C1 segment of cervical spinal cord (tissue), 14 donors: ENCODE data around the gene EPHB1.

Experiments used
- DNase-seq, 14 donors: peaks; one replicate each; lab custom pipeline; 2025; lab: John Stamatoyannopoulos, UW

The EPHB1 gene

DNA sequence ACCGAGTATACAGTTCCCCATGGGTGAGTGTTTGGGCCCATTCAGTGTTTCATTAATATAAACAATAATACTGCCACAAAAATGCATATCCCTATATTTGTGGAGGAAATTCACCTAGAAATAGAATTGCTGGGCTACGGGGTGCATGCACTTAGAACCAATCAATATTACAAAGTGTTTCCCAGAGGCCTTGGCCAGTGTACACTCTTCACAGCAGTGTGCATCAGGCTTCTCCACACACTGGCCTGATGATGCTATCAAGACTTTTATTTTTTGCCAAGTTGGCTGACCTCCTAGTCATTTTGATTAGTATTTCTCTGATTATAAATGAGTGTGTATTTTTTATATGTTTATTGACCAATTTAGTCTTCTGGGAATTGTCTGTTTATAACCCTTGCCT, 323.7 kb downstream of the EPHB1 start:
- no peak for DNase-seq

DNA sequence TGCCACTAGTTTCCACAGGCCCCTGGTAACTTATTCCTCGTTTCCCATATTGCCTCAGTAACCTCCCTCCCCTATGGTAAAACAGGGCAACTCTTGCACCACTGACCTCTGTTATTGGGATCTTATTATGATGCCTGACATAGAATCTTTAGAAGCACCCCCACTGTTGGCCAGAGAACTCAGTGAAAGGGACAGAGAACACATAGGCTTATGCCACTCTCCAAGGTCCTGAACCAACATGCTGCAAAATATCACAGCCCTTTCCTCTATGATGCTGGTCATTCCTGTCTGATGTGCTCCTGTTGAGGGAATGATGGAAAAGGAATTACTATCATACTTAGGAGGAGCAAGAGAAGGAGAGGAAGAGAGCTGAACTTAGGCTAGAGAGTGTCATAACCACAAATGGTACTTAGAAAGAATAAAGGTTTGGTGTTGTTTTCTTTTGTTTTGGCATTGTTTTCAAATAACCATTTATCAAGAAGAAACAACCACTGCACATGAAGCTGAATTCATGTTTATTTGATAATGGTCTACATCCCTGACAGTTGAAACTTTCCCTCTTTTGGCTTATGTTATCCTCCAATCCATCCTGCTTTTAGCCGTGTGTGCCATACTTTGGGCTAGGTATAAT, 330.2 kb downstream of the EPHB1 start:
- no peak for DNase-seq

DNA sequence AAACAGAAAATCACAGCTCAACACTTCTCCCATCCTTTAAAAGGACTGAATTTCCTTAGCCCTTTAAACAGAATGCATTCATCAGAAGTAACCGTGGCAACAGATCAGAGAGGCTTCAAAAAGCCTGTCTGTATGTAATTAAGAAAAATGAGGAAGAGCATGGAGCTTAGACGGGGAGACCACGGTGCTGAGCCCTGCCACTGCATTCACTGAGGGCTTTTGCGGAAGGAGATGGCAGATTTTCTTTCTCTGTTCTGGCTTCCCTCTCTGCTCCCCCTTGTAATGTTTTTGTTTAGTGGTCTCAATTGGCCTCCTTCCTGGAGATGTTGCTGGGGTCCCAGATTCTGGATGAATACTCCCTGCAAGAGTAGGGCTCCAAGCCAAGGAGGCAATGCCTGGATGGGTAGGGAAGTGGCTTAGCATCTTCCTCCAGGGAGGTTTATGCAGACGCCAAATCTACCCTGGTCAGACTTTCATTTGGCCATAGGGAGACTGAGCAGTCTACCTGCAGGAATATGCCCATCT, 332.9 kb downstream of the EPHB1 start:
- no peak for DNase-seq

DNA sequence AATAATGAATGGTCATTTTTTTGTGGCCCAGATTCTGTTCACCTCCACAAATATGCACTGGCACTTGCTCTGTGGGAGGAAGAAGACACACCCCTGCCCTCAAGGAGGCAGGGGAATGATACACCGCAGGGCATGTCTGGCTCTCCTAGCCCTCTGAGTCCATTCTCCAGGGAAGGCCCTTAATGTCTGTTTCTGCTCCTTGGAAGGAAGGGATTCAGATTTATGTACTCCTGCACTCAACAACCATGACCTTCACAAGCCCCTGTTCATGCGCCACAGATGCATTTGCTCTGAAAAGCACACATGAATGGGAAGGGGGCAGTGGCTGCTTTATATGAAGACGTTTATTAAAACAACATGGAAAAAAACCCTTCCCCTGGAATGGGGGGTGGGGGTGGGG, 333.8 kb downstream of the EPHB1 start:
- no peak for DNase-seq

DNA sequence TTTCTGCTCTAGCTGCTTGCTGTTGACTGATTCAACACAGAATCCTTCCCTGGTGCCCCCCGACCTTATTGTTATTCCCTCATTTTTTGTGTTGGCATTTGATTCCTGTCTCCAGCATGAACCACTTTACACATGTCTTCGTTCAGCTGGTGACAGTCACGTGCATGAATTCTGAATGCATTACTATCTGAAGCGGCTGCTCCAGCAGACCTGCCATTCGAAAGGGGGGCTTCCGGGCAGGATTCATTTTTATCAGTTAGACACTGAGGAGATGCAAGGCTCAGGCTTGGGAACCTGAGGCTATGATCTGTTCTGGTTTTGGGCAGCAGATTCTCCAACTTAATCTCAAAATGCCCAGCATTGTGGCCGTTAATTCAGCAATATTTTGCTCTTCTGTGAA, 336.2 kb downstream of the EPHB1 start:
- no peak for DNase-seq

DNA sequence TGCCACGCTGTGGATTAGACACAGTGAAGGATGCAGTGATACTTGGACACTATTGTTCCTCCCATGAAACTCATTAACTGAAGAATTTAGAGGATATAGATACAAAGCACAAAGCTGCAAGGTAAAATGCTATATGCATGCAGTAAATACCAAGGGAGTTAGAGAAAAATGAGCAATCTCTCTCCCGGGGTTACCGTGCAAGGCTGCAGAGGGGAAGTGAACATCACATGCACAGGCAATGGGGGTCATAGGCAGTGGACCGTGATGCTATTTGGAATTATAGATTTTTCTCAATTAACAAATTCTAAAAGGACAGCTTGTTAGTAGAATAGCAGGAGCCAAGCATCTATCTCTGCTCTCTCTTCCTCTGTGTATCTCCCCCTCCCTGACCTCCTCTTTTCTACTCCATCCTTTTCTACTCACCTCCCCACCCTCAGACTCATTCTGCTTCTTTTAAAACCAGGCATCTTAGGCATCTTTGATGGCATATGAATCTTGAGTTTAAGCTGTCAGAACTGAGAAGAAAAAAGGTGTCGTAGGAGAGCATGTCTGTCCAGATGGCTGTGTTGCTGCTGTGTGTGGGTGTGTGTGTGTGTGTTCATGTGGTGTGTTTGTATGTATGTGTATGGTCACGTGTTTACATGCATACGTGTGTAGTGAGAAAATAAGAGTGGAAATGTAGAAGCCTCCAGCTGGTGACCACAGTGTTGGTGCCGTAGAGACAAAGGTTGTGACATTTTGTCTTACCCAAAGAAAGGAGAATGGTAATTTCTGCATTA, 339.0 kb downstream of the EPHB1 start:
- no peak for DNase-seq

DNA sequence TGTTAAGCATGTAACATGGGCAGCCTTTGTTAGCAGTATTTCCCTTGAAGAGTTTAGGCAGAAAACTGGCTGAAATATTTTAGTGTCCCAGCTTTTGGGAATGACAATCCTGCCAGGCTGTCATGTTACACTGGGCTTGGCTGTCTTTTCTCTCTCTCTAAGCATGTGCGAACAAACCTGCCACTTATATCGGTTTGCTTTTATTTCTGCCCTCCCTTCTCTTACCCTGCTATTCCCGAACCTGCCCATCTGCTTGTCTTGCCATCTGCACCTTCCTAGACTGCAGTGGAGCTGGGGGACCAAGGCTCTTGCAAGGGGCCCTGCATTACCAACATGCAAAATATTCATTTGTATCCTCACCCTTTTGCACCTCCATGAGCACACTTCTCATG, 339.6 kb downstream of the EPHB1 start:
- DNase-seq: no peak

DNA sequence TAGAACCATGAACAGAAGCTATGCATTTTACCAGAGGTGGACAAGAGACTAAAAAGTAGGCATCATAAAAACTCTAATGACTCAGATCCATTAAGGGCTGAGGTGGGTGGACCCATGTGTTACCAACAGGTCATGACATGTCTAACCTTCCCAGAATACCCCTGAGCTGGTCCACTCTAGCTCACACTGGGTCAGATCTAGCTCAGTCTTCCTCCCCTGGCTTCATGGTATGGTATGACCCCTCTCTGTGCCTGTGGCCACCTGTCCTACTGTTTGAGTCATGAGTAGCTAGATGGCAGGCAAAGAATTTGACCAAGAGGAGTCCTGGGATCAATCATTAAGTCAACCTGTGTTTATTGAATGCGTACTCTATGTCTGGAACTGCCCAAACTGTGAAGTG, 340.4 kb downstream of the EPHB1 start:
- no peak for DNase-seq

DNA sequence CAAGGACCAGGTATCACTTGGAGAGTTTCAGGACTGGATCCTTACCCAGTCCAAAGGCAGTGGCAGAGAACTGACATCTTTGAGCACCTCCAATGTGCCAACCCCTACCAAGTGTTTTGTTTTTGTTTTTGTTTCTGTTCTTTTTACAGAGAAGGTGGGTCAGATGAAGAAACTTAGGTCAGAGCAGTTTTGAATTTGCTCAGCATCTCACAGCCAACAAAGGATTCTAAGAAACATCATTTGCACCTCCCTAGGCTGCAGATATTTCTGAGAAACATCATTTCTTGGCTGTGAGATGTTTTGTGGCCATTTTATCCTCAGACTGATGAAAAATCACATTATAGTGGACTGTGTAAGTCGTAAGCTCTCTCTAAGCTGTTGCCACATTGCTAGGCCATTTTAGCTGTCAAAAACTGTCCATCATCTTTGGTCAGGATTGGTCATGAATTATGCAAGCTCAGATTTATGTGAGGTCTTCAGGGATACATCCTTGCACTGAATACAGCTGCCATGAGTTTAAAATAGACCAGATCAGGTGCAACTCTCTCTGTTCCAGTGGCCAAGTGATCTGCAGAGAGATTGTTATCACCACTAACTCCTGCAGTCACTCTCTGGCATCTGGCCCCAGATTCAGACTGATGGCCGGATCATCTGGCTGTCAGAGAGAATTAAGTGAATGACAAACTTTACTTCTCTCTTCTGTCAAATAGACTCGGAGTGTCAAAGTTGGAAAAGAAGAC, 341.5 kb downstream of the EPHB1 start:
- no peak for DNase-seq

DNA sequence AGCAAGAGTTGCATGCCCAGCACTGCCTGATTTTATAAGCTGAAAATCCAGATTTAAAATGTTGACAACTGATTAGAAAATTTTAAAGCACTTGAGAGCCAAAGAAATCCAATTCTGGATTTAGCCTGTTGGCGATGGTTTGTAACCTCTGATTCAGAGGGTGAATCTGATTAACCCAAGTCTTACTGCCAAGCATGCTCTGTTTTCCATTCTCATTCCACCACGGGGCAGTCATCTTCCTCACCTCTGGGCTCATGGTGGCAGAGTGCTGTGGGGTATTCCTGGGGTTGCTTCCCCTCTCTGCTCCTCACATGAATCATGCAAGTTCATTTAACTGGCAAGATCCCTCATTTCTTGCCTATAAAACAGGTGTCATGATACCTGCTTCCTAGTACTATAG, 342.2 kb downstream of the EPHB1 start:
- DNase-seq: no peak

DNA sequence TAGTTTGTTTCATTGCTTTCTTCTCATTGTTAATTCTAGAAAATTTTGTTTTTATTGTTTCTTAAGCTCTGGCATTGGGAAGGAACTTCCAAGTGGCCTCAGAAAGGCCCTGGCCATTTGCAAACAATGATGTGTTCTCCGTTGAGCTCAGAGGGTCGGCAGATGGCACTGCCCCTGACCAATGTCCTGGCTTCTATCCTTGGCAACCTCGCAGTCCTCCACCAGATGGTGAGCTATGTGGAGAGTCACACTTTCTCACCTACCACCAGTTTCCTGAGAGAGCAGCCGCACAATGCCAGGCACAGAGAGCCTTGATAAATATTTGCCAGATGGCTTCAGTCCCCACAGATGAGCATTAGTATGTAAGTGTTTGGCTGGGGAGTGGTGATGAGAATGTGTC, 343.7 kb downstream of the EPHB1 start:
- peak in 3 of 14 donors; percentile 2 to 91 (median 16) for DNase-seq

DNA sequence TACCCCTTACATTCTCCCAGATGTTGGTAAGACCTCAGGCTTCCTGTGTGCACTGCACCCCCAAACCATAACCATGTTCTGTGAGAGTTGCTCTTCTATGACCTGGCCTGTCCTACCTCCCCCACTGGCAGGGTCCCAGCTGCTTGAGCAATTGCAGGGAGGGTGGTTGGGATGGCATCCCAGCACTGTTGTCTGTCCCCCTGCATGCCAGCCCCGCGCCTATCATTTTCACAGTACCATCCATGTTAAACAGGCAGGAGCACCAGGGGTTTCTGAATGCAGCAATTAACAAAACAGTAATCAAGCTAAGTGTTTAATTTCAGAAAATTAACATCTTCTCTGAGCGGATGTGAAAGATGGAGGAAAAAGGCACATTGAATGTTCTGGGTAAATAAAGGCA, 345.5 kb downstream of the EPHB1 start:
- peak in 1 of 14 donors; percentile 20 for DNase-seq

DNA sequence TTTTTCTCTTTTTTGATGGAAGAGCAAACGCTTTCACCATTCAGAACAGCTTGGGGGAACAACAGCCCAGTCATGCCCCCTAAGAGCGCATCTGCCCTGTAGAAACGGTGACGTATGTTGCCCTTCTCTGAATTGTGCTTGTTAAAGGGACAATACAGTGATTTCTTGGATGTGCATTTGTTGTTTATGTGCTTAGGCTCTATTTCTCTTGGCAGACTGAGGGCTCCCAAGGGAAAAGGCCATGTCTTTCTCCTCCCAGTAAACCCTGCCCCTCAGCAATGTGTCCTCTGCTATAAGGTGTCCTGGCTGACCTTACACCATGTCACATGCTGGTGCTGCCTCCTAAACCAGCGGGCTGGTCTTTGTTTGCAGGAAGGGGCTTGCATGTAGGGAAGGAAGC, 346.1 kb downstream of the EPHB1 start:
- DNase-seq: peak in 6 of 14 donors; percentile 2 to 25 (median 13)

DNA sequence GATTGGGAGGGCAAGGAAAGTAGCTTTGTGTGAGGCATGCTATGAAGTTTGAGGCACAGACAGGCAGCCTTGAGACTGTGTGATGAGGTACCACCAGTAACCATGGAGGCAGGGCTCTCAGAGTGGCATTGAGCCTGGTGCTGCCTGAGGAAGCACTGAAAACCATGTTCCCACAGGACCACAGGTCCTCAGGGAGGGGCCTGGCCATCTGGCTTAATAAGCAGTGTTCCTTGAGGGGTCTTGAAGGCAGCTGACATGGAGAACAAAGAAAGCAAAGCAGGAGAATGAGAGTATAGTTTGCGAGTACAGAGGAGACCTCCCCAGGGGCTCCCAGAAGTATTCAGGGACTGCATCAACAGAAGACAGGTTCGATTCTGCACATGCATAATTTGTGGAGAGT, 346.6 kb downstream of the EPHB1 start:
- no peak for DNase-seq

DNA sequence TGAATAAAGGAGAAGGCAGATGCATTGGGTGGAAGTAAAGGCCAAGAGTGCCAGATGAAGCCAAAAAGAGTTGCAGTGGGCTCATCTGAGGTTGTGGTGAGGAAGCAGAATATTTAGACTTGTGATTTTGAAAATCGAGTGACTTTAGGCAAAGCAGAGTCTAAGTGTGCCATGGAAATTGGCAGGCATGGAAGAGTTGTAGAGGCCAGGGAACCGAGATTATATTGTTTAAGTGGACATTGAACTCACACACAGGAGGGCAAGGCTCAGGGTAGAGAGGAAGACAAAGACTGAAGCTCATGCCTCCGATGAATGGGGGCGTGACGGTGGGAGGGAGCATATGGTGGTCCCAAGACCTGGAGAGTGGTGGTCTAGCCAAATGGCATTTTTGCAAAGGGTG, 347.5 kb downstream of the EPHB1 start:
- no peak for DNase-seq

DNA sequence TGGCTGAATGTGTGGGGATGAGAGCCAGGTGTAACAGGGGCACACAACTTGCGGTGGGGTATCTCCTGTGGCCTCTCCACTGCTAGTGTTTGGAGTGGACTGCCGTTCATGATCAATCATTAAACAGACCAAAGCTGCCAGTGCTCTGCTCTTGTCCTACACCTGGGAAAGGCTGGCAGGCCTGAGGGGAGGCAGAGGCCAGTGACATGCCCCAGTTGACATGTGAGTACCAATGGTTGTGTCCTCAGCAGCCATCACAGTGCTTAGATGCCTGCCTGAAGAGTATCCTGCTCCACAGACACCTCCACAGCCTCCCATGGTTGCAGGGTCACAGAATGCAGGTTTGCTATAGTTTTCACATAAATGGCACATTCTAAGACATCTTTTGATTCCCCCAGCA, 348.4 kb downstream of the EPHB1 start:
- no peak for DNase-seq

DNA sequence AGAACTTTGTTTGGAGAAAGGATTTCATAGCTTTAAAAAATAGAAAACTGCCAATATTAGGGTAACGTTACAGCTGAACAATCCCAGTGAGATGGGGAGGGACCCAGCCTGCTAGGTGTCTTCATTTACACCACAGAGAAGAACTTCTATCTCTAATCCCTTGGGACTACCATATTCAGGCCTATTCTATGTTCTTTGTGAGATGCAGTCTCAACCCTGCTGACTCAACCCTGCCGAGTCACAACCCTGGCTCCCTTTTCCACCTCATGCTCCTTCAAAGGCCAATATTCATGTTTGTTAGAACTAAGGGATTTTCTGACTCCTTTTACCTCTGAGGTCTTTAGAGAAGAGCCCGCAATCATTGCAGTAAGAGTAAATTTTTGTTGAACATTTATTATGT, 350.5 kb downstream of the EPHB1 start:
- DNase-seq: no peak

DNA sequence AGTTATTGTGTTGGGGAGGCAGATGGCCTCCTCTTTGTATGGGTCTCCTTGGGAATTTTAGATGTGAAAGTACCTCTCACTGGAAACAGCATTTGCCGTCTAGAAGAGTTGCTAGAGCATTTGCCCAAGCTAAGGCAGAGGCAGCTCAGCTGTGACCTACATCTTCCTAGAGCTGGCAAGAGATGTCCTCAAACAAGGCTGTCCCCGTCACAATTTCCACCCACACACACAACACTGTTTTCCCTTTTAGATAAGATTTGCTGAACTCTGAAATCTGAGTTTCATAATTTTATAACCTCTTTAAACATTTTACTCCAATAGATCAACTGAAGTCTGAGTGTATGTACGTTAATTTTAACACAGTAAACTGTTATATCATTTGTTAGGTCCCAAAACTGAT, 352.6 kb downstream of the EPHB1 start:
- peak in 1 of 14 donors; percentile 46 for DNase-seq

DNA sequence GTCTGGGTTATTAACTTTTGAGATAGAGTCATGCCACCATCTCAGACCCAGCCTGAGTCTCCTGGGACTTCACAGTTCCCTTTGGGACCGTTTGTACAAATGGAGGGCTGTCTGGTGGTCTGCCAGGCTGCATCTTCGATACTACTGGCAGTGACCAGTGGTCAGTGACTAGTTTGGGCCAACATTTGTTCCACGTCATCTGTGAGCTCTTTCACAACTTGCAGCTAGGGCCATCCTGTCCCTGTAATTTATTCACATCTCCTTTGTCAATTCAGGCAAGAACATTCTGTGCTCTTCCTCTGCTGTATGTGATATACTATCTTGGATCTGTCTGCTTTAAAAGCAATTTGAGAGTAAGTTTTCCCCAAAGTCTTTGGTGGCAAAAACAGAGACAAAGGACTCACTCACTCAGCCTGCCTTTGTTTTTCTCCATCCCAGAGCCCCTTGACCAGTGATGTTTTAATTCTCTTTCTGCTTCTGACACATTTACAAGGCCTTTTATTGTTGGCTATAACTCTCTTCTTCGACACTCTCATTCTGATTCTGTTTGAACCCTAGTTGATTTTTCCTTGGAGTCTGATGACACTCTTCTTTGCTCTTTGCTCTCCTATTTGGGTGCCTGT, 353.4 kb downstream of the EPHB1 start:
- peak in 2 of 14 donors; percentile 19 to 21 for DNase-seq

DNA sequence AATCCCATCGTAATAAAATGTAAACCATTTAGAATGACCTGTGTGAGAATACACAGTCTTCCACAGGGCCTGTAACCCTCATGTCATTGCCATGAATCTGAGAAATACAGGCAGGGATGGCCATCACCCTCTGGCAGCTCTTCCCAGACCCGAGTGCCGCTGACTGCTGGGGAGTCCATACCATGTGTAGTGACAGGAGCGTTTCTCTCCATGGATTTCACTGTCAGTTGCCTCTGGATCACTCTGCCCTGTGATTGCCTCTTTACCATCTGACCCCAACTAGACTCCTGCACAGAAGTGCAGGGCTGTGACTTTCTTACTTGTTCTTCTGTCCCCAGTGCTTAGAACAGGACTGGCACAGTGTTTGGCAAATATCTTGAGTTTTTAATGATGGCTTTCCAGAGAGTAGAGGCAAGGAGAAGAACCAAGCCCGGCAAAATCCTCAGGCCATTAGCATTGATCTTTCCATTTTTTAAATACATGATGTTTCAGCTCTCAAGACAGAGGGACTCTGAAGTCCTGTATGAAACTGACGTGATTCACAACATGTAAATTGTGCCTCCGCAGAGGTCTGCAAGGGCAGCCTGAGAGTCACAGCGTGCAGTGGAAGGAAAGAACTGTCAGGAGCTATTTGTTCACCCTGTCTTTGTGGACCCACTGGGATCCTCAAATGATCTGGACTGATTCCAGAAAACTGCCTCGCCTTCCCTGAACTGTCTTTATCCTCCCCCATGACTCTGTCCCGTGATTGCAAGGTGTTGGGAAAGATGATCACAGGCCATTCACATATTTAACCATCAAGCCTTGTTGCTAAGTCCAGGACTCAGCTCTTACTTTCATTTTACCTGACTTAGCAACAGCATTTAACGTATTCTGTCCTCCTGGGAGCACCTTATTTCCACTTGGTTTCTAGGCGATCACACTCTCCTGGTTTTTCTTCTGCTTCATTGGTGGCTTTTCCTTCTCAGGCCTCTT, 354.9 kb downstream of the EPHB1 start:
- peak in 1 of 14 donors; percentile 28 for DNase-seq

DNA sequence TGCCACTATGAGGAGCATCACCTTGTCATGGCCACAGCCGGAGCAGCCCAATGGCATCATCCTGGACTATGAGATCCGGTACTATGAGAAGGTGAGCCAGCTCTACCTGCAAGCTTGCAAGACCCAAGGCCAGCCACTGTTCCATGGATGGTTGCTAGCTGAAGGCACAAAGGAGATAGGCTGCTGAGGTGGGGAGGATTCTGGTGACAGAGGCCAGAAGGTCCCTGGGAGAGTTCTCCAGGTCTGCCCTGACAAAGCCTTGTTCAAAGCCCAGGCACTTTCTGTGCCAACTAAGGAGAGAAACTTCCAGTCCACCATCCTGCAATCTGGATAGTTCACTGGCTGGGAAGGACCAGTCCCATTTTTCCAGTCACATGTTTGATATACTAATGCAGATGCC, 359.1 kb downstream of the EPHB1 start:
- no peak for DNase-seq
